H9 (cell line): ENCODE measurements around the gene CENPM. TPM values are rescaled to one million over a fixed set of nuclear protein-coding genes. Genes with fewer than 3 reads are reported as not detected.
A peak's percentile ranks its signal among the peaks of the same experiment; 100 is the strongest.

ENCODE experiments used
- DNase-seq: peaks from one replicate; pipeline ENCODE4 v3.0.0-alpha.2; 2017
- H2AFZ ChIP-seq: one replicate; pipeline ENCODE4 v1.6.1; 2013; ENCODE audit warnings: mild to moderate bottlenecking, low read length, control low read depth, moderate library complexity
- H2AK5ac ChIP-seq: 2 replicates; pipeline ENCODE4 v1.6.1; 2013; ENCODE audit warnings: low read length, control low read depth, mixed read lengths; ENCODE audit not compliant: insufficient read length
- H2BK120ac ChIP-seq: one replicate; pipeline ENCODE4 v1.6.1; 2013; ENCODE audit warnings: low read depth, mild to moderate bottlenecking, low read length, control low read depth, inconsistent platforms; ENCODE audit not compliant: poor library complexity, severe bottlenecking
- H2BK12ac ChIP-seq: 2 replicates; pipeline ENCODE4 v1.6.1; 2013; ENCODE audit warnings: low read length, control low read depth, mixed read lengths, low read depth; ENCODE audit not compliant: insufficient read length
- H2BK15ac ChIP-seq: 2 replicates; pipeline ENCODE4 v1.6.1; 2013; ENCODE audit warnings: low read depth, low read length, control low read depth
- H2BK20ac ChIP-seq: one replicate; pipeline ENCODE4 v1.6.1; 2013; ENCODE audit warnings: low read depth, mild to moderate bottlenecking, low read length, control low read depth, inconsistent platforms; ENCODE audit not compliant: poor library complexity, severe bottlenecking
- H2BK5ac ChIP-seq: 2 replicates; pipeline ENCODE4 v1.6.1; 2013; ENCODE audit warnings: low read length, control low read depth, mixed read lengths; ENCODE audit not compliant: insufficient read length
- H3K14ac ChIP-seq: 2 replicates; pipeline ENCODE4 v1.6.1; 2013; ENCODE audit warnings: low read length, control low read depth; ENCODE audit not compliant: insufficient read depth
- H3K18ac ChIP-seq: 2 replicates; pipeline ENCODE4 v1.6.1; 2013; ENCODE audit warnings: low read depth, mild to moderate bottlenecking, mixed read lengths, low read length, control low read depth; ENCODE audit not compliant: insufficient read length
- H3K23ac ChIP-seq: 2 replicates; pipeline ENCODE4 v1.6.1; 2013; ENCODE audit warnings: low read length, control low read depth, mixed read lengths, low read depth; ENCODE audit not compliant: insufficient read length
- H3K23me2 ChIP-seq: 2 replicates; pipeline ENCODE4 v1.6.1; 2013; ENCODE audit warnings: low read depth, mild to moderate bottlenecking, mixed read lengths, low read length, control low read depth; ENCODE audit not compliant: insufficient read length, poor library complexity, severe bottlenecking
- H3K27ac ChIP-seq: 2 replicates; pipeline ENCODE4 v1.5.1; 2013; ENCODE audit warnings: low read length, control low read depth, mixed read lengths, low read depth; ENCODE audit not compliant: insufficient read length
- H3K27me3 ChIP-seq: 2 replicates; pipeline ENCODE4 v1.6.1; 2013; ENCODE audit warnings: low read length, control low read depth, inconsistent platforms; ENCODE audit not compliant: insufficient read depth
- H3K4ac ChIP-seq: 2 replicates; pipeline ENCODE4 v1.6.1; 2013; ENCODE audit warnings: low read depth, mild to moderate bottlenecking, control low read depth, inconsistent platforms, low read length, moderate library complexity
- H3K4me1 ChIP-seq: 2 replicates; pipeline ENCODE4 v1.6.1; 2013; ENCODE audit warnings: low read length, control low read depth, inconsistent platforms; ENCODE audit not compliant: insufficient read depth
- H3K4me2 ChIP-seq: 2 replicates; pipeline ENCODE4 v1.6.1; 2013; ENCODE audit warnings: low read length, control low read depth, mixed read lengths; ENCODE audit not compliant: insufficient read length, insufficient read depth
- H3K56ac ChIP-seq: 2 replicates; pipeline ENCODE4 v1.6.1; 2013; ENCODE audit warnings: low read depth, mild to moderate bottlenecking, mixed read lengths, low read length, control low read depth; ENCODE audit not compliant: insufficient read length
- H3K79me1 ChIP-seq: 2 replicates; pipeline ENCODE4 v1.6.1; 2013; ENCODE audit warnings: low read depth, mild to moderate bottlenecking, moderate library complexity, low read length, control low read depth, inconsistent platforms; ENCODE audit not compliant: insufficient read depth, poor library complexity, severe bottlenecking
- H3K79me2 ChIP-seq: 2 replicates; pipeline ENCODE4 v1.6.1; 2013; ENCODE audit warnings: low read length, control low read depth, inconsistent platforms; ENCODE audit not compliant: insufficient read depth
- H3K9ac ChIP-seq: 2 replicates; pipeline ENCODE4 v1.6.1; 2013; ENCODE audit warnings: low read length, control low read depth, mixed read lengths; ENCODE audit not compliant: insufficient read length; ENCODE audit errors: extremely low read depth
- H3K9me3 ChIP-seq: one replicate; pipeline ENCODE4 v1.6.1; 2013; ENCODE audit warnings: low read depth, low read length, inconsistent platforms; ENCODE audit not compliant: control insufficient read depth
- H3T11ph ChIP-seq: one replicate; pipeline ENCODE4 v1.6.1; 2013; ENCODE audit warnings: mild to moderate bottlenecking, low read length, control low read depth, inconsistent platforms
- H4K20me1 ChIP-seq: one replicate; pipeline ENCODE4 v1.6.1; 2013; ENCODE audit not compliant: control insufficient read depth, insufficient read length, insufficient read depth
- H4K5ac ChIP-seq: 2 replicates; pipeline ENCODE4 v1.6.1; 2013; ENCODE audit warnings: low read depth, mild to moderate bottlenecking, mixed read lengths, low read length, control low read depth; ENCODE audit not compliant: insufficient read length
- H4K8ac ChIP-seq: replicated peaks from 2 replicates; pipeline ENCODE4 v1.6.1; 2013; ENCODE audit warnings: low read length, control low read depth, mixed read lengths, low read depth; ENCODE audit not compliant: insufficient read length
- H4K91ac ChIP-seq: 2 replicates; pipeline ENCODE4 v1.6.1; 2013; ENCODE audit warnings: low read depth, mild to moderate bottlenecking, moderate library complexity, mixed read lengths, low read length, control low read depth; ENCODE audit not compliant: insufficient read length
- H3K27ac Mint-ChIP-seq, 3 experiments: 2 replicates in 2 of 3; 3 replicates in 1 of 3; pipeline ENCODE4 v1.8.0; 2020 to 2021; ENCODE audit warnings: mixed read lengths in 3 of 3, mild to moderate bottlenecking in 1 of 3, moderate library complexity in 1 of 3
- H3K27me3 Mint-ChIP-seq: 2 replicates; pipeline ENCODE4 v1.8.0; 2021; ENCODE audit warnings: low read depth, mild to moderate bottlenecking, moderate library complexity, mixed read lengths
- H3K36me3 Mint-ChIP-seq, 3 experiments: 2 replicates in 2 of 3; 3 replicates in 1 of 3; pipeline ENCODE4 v1.8.0; 2020 to 2021; ENCODE audit warnings: low read depth in 3 of 3, mixed read lengths in 3 of 3; ENCODE audit not compliant: insufficient read depth in 1 of 3
- H3K4me1 Mint-ChIP-seq, 2 experiments: 2 replicates each; pipeline ENCODE4 v1.8.0; 2020; ENCODE audit warnings: mixed read lengths in 2 of 2
- H3K4me3 Mint-ChIP-seq, 2 experiments: 2 replicates in 1 of 2; 3 replicates in 1 of 2; pipeline ENCODE4 v1.8.0; 2020 to 2021; ENCODE audit warnings: mild to moderate bottlenecking in 2 of 2, mixed read lengths in 2 of 2, moderate library complexity in 1 of 2
- H3K9me3 Mint-ChIP-seq, 2 experiments: 2 replicates in 1 of 2; 3 replicates in 1 of 2; pipeline ENCODE4 v1.8.0; 2020; ENCODE audit warnings: mild to moderate bottlenecking in 2 of 2, mixed read lengths in 2 of 2, moderate library complexity in 1 of 2
- CTCF ChIP-seq: fragments of 200-600 bp; sonication (generic); conservative IDR thresholded peaks from 3 replicates; pipeline ENCODE4 v1.8.0; 2021; ENCODE audit warnings: antibody characterized with exemption, mild to moderate bottlenecking
- WGBS: extraction: QIAGEN DNeasy Blood & Tissue Kit; methylation state at CpG from one replicate; pipeline ENCODE4 v1.1.7; 2013; ENCODE audit warnings: missing lambda C conversion rate, low lambda C conversion rate, mixed read lengths; ENCODE audit not compliant: insufficient read length; ENCODE audit errors: extremely low coverage; 5-methylcytosine and 5-hydroxymethylcytosine counted together
- total RNA-seq: library from RNA; stranded (reverse); gene quantifications from 2 replicates; pipeline ENCODE4 v1.2.1, GENCODE V29; 2021

CENPM gene
- total RNA-seq, 1 experiment from 2014 or later = 36.5 TPM

DNA sequence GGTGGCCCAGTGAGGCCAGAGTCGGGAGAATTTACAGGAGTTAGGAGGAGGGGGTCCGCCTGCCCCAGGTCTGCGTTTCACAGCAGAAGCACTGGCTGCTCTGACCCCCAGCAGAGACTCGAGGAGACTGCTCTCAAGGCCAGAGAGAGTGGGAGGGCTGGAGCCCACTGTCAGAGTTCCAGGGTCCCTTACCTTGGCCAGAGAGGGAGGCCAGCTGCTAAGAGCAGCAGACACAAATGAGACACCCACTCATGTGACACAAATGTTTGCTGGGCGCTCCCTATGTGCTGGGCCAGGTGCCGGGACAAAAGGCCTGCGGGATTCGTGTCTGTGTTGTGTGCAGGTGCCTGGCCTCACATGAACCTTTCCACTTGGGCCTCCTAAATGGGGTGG is 17.5 kb downstream of the CENPM start:
- Histone ChIP-seq H2BK20ac (no peak overlapping the region), H2BK12ac (no peak overlapping the region), H3K4ac (no peak overlapping the region), H3K4me1 (peaks cover 3% of the 10 kb centered on the region; the same call in 1 of the 2 replicates), H3K27ac (no peak overlapping the region), H3T11ph (no peak overlapping the region), H3K79me1 (no peaks in the 10 kb centered on the region), H4K5ac (no peak overlapping the region), H3K14ac (no peak overlapping the region), H4K20me1 (no peaks in the 10 kb centered on the region), H3K56ac (no peak overlapping the region), H2AFZ (no peak overlapping the region), H4K91ac (no peak overlapping the region), H3K79me2 (no peaks in the 10 kb centered on the region), H2AK5ac (no peak overlapping the region), H4K8ac (no peak overlapping the region), H3K9ac (no peak overlapping the region), H3K9me3 (no peaks in the 10 kb centered on the region), H3K23ac (no peak overlapping the region), H3K27me3 (peaks cover 11% of the 10 kb centered on the region), H2BK15ac (no peak overlapping the region), H3K18ac (no peak overlapping the region), H2BK120ac (no peak overlapping the region), H3K23me2 (peaks cover 4% of the 10 kb centered on the region), H2BK5ac (no peak overlapping the region), H3K4me2 (no peak overlapping the region)
- peaks cover 20 to 27% of the 10 kb centered on the region in 2 experiments for H3K4me1 Mint-ChIP-seq
- no peaks in the 10 kb centered on the region for H3K9me3 Mint-ChIP-seq
- peaks cover 48% of the 10 kb centered on the region for H3K27me3 Mint-ChIP-seq
- no peak overlapping the region; a peak in 1 of 5 replicates for H3K4me3 Mint-ChIP-seq
- no peak for TF ChIP-seq CTCF
- H3K27ac Mint-ChIP-seq = peak overlapping the region in 1 of 3 experiments; percentile 23; a peak in 1 of 7 replicates
- peaks cover 3 to 4% (median 3%) of the 10 kb centered on the region in 3 experiments; a peak in 4 of 7 replicates for H3K36me3 Mint-ChIP-seq
- DNase-seq = no peak
- WGBS = no CpG with 5 or more reads among the region's 8 CpGs
